IPS DF 4.7 (cell line): Measurements from ENCODE around the gene EFS.

Source experiments
- DNase-seq: peaks from one replicate; pipeline ENCODE4 v3.0.0-alpha.2; 2013; ENCODE audit warnings: low spot score; ENCODE audit errors: extremely low read depth

EFS gene

DNA sequence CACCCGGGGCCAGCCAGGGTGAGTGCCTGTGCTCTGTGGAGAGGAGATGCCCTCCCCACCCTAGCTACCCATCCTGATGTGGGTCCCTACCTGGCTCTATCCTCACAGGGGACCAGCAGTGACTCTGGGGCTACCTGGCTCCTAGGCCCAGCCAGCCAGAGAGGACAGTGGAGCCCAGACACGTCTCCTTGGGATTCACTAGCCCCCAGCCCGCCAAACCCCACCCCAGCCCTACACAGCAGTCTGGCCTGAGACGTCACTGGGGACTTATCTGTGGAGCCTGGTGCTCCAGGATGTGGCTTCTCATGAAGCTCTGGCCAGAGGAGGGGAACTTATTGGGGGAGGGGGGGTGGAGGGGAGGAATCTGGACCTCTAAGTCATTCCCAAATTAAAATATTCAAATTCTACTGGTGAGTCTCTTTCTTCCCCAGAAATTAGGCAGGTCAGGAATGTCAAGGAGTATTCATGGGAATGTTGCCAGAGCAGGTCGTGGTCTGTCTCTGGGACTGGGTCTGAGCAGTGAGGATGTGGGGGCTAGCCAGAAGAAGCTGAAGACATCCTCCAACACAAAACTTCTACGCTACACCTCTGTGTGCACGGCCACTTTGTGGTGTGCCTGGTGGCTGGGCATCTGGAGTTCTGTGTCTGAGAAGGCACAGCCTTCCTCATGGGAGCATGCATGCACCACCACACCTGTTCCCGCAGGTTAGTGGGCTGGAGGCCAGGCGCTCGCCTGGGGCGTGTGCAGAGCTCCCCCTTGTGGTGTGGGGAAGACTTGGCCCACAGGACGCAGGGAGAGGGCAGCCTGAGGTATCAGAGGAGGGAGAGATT is 14.6 kb upstream of the EFS start:
- DNase-seq, result no peak

DNA sequence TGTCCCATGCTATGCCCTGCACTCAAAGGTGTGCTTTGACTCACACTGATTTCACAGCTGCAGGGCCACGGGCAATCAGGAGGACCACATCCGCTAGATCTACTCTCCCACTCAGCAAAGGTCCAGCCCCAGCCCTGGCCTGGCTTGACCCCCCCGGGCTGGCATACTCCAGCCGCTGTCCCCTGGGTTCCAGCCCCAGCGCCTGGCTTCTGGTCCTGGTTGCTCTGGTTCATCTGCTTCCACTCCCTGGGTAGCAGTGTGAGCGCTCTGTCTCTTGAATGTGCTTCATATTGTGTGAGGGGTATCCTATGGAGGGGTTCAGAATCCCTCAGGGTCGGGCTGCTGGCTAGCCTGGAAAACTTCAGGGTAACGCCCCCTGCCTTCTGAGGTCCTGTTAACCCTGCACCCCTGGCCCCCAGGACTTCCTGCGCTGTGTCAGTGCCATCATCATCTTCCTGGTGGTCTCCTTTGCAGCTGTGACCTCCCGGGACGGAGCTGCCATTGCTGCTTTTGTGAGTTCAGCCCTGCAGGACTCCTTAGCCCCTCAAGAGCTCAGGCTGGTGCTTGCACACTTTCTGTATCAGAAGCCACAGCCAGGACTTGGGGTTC is 13.7 kb upstream of the EFS start:
- DNase-seq, result no peak

DNA sequence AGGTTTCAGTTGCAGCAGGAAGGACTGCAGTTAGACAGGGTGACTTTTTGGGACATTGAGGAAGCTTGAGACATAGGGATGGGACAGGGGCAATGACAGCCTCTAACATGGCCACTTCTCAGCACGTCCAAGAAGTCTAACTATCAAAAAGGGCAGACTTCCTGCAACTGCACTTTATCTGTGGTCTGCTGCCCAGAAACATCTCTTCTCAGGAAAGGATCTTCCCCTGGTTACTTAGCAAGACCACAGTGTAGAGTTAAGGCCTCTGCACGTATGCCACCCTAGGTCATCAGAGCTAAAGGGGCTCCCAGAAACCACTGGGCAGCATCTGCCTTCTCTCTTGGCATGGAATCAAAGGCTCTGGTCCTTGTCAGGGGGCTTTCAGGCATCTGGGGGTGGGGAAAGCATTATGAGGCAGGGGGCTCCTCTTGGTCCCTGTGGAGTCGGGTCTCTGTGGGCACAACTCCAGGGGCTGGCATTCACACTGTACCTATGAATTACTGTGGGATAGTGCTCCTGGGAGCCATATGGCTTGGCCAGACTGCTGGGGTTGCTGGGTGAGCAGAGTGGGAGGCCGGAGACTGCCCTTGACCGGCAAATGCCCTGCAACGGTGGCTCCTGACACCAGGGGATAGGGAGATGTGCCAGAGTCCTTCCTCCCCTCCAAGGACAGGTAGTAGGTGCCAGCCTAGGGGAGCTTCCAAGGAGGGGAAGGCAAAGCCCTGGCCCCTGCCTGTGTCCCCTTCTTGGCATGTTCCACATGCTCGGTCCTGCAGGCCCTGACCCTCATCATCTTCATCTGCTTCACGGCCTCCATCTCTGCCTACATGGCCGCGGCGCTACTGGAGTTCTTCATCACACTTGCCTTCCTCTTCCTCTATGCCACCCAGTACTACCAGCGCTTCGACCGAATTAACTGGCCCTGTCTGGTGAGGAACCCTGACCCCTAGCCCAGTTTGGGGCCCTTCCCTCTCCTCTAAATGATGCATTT is 12.9 kb upstream of the EFS start:
- DNase-seq, result no peak

DNA sequence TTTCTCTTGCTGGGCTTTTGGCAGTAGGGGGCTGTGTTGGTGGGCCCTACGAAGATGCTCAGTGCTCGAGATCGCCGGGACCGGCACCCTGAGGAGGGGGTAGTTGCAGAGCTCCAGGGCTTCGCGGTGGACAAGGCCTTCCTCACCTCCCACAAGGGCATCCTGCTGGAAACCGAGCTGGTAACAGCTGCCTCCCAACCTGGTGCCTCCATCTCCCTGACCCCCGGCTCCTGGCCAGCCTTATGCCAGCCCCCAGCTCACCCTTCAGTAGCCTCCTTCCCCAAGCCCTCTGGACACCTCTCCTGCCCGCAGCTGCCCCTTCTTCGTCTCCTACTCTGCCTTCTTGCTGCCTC is 12.2 kb upstream of the EFS start:
- DNase-seq, result no peak

DNA sequence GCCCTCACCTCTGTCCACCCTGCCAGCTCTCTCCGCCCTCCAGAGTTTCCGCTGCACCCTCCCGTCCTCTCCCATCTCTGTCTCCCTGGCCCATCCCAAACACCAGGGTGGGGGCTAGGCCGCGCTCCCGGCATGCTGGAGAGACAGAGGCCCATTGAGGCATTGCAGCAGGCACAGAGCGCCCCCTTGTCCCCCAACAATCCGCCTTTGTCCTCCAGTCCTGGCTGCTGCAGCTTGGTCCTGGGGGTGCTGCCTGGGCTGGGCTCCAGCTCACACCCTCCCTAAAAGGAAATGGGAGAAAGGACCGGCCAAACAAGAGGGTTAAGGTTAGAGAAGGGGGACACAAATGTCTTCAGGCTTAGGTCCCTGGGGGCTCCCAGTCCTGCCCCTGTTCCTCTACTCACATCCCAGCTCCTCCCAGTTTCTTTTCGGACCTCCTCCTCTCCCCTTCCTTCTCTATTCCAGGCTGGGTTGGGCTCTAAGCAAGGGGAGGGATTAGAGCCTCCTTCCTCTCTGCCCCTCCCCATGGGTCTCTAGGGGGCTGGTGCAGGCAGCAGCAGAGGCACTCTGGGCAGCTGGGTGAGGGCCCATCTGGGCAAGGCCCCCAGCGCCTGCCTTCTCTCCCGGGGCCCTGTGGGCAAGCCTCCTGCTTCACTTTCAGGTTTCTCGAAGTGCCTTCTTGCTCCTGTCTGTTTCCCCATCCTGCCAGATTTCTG is 11.7 kb upstream of the EFS start, which contains the start of gene CMTM5:
Gene CMTM5, plus strand, starts transcription at position 565 of the 716 bp plus-strand sequence. CDS start 206 bp downstream, outside the sequence.
- no peak for DNase-seq

DNA sequence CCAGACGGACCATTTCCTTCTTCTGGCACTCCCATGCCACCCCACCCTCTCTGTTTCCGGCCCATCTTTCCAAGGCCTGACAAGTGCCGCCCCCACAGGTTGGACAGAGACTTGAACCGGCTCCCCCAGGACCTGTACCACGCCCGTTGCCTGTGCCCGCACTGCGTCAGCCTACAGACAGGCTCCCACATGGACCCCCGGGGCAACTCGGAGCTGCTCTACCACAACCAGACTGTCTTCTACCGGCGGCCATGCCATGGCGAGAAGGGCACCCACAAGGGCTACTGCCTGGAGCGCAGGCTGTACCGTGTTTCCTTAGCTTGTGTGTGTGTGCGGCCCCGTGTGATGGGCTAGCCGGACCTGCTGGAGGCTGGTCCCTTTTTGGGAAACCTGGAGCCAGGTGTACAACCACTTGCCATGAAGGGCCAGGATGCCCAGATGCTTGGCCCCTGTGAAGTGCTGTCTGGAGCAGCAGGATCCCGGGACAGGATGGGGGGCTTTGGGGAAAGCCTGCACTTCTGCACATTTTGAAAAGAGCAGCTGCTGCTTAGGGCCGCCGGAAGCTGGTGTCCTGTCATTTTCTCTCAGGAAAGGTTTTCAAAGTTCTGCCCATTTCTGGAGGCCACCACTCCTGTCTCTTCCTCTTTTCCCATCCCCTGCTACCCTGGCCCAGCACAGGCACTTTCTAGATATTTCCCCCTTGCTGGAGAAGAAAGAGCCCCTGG is 10.7 kb upstream of the EFS start:
- DNase-seq, result no peak

DNA sequence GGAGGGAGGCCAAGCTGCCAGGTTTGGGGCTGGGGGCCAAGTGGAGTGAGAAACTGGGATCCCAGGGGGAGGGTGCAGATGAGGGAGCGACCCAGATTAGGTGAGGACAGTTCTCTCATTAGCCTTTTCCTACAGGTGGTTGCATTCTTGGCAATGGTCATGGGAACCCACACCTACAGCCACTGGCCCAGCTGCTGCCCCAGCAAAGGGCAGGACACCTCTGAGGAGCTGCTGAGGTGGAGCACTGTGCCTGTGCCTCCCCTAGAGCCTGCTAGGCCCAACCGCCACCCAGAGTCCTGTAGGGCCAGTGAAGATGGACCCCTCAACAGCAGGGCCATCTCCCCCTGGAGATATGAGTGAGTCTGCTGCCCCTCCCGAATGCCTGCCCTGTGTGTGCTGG is 8.1 kb upstream of the EFS start:
- no peak for DNase-seq

DNA sequence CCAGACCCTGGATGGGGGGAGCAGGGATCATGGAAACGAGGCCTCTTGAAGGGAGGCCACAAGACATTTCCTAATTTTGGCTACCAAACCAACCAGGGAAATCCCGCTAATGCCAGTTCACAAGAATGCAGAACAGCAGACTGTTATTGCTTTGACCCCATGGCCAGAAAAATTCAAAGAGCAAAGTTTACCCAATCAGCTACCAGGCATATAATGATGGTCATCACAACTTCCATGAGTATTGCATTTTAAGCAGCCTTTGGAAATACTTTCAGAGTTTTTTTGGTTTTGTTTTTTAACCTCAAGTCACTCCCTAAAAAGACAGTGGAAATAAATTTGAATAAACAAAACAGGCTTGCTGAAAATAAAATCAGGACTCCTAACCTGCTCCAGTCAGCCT is 7.5 kb upstream of the EFS start, which contains the start of gene IL25:
Gene IL25, plus strand, starts transcription at position 301 of the 400 bp plus-strand sequence.
- no peak for DNase-seq

DNA sequence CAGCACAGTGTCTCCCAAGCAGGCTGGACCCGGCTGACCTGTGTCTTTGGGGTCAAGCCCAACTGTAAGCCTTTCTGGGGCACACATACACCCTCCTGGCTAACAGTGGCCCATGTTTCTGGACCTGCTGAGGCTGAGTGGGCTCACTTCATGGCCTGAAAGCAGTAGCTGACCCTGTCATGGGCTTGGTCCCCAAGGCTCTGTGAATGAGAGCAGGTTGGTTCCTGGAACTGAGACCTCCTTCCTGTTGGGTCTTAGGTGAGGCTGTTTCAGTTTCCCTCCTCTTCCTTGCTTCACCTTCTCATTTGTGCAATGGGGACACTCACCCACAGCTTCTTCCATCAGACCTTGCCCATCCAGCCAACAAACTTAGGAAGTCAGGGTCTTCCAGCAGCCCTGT is 6.9 kb upstream of the EFS start:
- DNase-seq, result no peak

DNA sequence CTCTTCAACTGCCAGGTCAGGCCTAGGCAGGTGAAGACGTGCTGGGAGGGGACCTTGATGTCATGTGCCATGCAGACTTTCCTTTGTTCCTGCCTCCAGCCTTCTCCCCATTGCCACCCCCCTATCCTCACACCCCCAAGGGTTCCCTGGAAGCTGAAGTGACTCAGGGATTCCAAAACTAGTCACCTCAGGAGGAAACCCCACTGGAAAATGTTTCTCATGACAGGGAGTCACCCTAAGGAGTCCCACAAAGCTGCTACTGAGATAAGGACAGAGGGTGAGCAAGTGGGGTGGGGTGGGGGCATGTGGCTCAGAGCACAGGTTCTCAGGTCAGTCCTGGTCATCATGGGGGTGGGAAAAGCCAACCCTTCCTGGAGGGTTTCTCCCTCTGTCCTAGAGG is 5.2 kb upstream of the EFS start:
- DNase-seq, result no peak

DNA sequence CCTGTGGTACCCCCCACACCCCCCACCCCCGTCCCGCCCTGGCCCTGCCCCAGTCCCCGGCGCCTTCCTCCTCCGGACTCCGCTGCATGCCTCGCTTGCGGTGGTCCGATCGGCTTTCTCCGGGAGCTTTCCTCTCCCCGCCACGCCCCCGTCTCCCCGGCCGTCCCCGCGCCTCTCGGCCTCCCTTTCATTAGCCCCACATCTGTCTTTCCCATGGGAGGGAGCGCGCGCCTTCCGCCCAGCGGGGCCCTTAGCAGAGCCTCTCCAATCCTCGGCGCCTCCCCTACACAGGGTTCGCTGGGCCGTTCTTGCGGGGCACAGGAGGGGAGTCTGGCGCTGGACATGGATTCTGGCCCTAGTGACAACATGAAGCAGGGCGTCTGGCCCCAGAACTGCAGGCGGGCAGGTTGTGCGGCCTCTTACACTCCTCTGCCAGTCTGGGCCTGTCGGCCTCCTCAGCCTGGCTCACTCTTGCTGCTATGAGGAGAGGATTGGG is 1.5 kb upstream of the EFS start:
- no peak for DNase-seq

DNA sequence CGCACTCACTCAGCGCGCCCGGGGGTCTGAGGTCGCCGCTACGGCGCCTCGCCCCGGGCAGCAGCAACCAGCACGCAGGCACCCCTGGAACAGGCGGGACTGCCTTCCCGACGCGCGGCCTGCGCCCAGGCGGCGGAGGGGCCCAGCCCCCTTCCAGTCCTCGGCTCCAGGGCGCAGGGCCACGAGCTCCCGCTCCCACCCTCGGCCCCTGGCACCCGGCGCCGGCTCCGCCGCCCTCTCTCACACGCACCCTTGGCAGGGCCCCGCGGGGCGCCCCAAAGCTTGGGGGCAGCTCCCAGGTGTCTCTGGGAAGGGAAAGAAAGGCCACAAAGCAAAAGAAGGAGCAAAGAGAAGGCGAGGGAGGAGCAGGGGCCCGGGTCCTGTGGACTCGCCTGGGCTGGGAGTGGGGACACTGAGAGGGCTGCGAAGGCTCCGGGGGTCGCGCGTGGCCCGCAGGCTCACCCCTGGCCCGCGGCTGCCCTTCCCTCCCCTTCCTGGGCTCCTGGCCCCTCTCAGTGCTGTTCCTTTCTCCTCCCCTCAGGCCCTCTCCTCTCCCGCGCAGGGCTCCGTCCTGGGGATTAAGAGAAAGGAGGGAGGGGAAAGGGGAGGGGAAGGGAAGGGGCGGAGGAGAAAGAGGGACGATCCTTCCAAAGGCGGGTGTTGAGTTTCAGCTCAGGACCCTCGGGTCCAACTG is 907 bp upstream of the EFS start:
- no peak for DNase-seq

DNA sequence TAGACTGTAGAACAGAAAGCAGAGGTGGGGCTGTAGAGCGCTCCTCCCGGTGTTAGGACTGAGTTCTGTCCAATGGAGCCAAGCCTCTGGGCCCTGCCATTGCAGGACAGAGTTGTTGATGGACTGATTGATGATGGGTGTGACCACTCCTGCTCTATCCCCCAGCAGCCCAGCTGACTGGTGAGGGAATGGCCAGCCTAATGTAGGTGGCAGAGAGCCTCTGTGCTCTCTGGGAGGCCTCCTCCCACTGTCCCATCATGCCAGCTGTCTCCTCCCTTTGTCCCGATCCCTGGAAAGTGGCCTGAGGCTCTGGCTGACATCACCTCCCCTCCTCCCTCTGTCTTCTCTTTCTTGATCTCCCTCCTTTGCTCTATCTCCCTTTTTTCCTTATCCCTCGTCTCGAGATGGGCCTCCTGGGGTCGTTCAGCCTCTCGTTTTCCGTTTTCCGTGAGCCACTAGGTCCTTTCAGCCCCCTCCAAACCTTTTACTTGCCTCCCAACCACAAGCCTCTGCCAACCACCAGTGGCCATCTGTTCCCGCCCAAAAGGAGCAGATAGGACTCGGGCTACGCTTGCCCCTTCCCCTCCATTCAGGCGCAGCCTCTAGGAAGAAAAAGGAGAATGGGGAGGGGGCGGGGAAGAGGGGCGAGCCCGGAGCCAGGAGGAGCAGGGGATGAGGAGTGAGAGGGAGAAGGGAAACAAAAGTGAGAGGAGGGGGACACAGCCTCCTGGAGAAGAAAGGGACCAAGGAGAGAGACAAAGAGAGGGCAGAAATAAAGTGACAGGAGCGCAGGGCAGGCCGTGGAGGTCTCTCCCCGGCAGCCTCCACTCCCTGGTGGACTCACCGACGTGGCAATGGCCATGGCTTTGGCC is 572 bp downstream of the EFS start:
- DNase-seq, result no peak

DNA sequence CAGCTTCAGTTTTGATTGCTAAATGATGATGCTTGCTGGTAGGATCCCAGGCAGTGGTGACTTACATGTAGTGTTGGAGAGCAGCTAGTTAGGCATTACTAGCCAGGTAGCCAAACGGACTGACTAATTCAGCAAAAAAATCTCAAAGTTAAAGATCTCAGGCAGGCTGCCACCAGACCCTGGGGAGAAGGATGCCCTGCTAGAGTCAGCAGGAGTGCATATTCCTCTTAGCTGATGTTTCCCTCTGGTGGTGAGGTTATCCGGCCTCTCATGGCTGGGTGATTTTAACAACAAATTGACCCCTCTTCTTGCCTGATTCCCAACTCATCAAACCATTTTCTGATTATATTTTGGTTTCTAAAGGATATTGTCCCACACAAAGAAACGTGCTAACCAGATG is 2.8 kb downstream of the EFS start:
- DNase-seq, result no peak

DNA sequence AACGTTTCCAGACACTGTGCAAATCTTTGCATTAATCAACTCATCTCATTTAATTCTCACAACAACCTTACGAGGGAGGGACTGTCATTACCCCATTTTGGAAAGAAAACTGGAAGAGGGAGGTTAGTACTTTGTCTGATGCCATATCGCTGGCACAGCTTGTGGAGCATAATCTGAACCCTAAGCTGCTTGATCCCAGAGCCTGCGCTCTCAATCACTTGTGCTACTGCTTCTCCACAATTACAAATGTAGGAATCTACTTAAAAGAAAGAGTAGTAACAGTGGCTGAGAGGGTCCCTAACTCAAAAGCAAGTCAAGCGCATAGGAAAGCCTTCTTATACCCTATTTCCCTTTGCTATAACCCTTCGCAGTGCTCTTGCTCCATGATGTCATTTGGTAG is 3.2 kb downstream of the EFS start:
- no peak for DNase-seq

DNA sequence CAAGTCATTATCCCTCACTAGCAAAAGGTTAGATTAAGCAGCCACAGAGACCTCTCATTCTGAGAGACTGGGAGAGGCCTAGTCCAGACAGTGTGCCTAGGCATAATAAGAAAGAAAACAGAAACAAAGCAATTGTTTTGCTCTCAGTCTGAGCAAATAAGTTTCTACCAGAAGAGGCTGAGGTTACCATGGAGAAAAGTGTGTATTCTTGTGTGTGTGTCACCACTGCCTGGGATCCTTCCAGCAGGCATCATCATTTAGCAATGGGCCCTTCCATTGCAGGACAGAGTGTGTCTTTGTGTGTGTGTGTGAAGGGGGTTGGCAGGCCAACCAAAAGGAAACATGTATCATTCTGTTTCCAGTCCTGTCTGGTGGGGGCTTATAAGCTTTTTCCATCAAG is 3.7 kb downstream of the EFS start:
- DNase-seq, result no peak

DNA sequence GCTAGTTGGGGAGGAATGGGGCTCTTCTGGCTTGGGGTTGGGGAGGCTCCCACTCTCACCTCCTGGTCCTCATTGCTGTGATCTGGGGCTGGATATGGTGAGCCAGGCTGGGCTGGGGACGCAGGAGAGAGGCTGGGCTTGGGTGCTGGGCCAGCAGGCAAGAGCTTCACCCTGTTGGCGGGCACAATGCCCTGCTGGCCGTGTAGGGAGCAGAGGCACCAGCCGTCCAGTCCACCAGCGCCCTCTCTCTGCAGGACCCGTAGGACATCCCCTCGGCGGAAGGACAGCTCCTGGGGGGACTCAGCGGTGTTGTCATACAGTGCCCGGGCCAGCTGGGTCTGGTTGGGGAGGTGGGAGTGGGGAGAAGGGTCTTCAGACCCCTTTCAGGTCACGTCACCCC is 4.5 kb downstream of the EFS start:
- DNase-seq, result no peak

DNA sequence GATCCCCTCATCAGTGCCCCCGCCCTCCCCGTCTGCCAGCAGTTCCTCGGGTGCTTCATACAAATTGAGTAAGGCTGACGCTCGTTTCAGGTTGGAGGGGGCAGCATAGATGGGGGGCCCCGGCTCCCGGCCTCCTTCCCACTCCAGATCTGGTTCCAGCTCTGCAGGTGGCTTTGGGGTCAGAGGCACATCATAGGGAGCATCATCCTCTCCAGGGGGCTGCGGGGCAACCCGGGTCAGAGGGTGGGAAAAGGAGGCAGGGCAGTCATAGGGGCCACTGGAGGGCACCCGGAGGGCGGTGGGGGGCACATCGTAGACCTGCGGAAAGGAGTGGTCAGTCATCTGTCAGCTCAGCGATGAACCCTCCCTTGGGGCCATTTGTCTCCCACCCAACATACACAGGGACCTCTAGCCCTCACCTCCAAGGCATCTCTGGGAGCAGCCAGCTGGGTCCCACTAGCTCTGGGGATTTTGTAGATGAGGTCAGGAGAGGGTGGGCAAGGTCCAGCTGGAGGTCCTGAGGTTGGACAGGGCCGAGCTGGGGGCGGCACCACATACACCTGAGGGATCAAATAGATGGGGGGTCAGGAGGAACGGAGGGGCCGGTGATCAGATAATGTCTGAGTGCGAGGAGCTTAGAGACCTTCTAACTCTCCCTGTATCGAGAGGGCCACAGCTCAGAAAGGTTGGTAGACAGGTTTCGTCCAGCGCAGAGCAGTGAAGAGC is 5.1 kb downstream of the EFS start:
- DNase-seq, result no peak
